HG03159 (cell line): ENCODE results near the gene ACTL6B.
"Not testable (repeated sequence)": the region's sequence is repeated elsewhere in the genome, so short reads cannot be mapped to it uniquely, and the experiment has no call there.

Source experiments
- ATAC-seq: cut with Tn5 transposase; IDR thresholded peaks from one replicate; pipeline ENCODE4 v1.9.1; 2021; ENCODE audit warnings: mild to moderate bottlenecking, moderate library complexity; ENCODE audit not compliant: unreplicated experiment

ACTL6B gene

DNA sequence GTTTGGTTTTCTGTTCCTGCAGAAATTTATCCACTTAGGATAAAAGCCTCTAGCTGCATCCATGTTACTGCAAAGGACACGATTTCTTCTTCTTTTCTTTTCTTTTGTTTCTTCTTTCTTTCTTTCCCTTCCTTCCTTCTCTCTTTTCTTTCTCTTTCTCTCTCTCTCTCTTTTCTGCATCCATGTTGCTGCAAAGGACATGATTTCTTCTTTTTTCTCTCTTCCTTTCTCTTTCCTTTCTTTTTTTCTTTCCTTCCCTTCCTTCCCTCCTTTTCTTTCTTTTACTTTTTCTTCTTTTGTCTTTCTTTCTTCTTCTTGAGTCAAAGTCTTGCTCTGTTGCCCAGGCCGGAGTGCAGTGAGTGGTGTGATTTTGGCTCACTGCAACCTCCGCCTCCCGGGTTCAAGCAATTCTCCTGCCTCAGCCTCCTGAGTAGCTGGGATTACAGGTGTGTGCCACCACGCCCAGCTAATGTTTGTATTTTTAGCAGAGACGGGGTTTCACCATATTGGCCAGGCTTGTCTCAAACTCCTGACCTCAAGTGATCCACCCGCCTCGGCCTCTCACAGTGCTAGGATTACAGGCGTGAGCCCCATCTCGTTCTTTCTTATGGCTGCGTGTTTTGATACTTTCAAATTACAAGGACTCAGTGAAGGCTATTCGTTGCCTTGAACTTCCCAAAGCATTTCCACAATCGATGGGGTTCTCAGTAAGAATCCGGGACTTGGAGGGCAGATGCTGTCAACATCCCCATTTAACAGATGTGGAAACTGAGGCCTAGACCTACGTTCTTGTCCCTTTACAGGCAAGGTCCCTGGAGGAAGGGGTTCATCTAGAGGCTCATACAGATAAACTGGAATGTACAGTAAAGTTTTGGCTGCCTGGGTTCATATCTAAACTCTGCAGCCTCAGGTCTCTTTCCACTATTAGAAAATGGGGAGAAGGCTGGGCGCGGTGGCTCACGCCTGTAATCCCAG is 15.4 kb upstream of the ACTL6B start:
- no peak for ATAC-seq

DNA sequence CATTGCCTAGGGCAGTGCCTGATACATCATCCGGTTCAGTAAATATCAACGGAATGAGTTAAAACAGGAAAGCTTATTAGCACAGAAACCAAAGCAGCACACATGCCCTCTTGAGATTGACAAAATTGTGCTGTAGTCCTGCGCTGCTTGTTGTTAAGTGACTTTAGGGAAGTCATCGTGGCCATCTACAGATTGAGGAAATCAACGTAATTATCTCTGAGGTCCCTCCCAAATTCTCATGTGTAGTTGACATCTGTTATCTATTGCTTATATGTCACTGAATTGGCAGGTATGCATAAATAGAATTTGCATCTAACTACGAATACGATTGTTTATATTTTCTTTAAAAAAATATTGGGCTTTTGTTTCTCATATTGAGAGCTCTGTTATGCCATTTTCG is 13.8 kb upstream of the ACTL6B start:
- ATAC-seq = no peak

DNA sequence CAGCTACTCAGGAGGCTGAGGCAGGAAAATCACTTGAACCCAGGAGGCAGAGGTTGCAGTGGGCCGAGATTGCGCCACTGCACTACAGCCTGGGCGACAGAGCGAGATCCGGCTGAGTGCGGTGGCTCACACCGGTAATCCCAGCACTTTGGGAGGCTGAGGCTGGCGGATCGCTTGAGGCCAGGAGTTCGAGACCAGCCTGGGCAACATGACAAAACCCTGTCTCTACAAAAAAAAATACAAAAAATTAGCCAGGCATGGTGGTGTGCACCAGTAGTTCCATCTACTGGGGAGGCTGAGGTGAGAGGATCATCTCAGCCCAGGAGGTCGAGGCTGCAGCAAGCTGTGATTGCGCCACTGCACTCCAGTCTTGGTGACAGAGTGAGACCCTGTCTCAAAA is 12.9 kb upstream of the ACTL6B start:
- not testable (repeated sequence) for ATAC-seq

DNA sequence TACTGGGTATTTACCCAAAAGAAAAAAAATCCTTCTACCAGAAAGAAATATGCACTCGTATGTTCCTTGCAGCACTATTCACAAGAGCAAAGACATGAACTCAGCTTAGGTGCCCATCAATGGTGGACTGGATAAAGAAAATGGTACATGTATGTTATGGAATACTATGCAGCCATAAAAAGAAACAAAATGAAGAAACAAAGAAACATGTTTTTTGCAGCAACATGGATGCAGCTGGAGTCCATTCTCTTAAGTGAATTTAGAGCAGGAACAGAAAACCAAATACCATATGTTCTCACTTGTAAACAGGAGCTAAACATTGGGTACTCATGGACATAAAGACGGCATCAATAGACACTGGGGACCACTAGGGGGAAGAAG is 11.8 kb upstream of the ACTL6B start:
- ATAC-seq = no peak

DNA sequence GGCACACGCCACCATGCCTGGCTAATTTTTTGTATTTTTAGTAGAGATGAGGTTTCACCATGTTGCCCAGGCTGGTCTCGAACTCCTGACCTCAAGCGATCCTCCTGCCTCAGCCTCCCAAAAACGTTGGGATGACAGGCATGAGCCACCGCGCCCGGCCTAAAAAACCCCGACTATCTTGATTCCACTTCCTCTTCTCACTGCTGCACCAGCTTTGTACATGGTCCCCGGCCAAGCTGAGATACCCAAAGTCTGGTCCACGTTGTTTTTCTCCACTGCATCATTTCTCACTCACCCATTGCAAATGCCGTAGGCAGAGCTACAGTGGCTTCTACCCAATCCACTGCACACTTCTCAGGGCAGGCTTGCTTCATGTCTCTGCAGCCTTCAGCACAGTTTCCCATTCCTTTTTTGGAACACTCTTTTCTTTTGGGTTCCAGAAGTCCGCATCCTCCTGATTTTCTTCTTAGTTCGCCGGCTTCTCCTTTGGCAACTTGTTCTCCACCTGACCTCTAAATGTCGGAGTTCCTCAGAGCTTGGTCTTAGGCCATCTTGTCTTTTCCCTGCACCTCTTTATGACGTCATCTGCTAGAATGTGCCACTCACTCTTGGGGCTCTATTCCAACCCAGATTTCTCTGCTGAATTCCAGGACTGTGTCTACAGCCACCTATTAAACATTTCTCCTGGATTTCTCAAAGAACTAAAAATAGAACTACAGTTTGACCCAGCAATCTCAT is 11.3 kb upstream of the ACTL6B start:
- no peak for ATAC-seq

DNA sequence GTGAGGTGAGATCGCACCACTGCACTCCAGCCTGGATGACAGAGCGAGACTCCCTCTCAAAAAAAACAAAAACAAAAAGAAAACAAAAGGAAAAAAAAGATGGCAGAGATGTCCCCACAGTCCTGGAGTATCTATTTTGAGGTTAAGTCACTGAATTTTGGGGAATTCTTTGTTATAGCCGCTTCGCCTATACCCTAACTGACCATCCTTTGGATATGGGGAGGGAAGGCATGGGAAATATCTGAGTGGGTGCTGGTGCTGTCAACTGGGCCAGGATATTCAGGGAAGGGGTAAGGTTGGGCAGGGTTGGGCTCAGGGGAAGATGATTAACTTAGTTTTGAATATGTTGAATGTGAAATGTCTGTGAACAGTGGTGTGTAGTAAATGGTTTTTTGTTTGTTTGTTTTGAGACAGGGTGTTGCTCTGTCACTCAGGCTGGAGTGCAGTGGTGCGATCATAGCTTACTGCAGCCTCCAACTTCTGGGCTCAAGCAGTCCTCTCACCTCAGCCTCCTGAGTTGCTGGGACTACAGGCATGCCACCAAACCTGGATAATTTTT is 9.0 kb upstream of the ACTL6B start:
- ATAC-seq = no peak

DNA sequence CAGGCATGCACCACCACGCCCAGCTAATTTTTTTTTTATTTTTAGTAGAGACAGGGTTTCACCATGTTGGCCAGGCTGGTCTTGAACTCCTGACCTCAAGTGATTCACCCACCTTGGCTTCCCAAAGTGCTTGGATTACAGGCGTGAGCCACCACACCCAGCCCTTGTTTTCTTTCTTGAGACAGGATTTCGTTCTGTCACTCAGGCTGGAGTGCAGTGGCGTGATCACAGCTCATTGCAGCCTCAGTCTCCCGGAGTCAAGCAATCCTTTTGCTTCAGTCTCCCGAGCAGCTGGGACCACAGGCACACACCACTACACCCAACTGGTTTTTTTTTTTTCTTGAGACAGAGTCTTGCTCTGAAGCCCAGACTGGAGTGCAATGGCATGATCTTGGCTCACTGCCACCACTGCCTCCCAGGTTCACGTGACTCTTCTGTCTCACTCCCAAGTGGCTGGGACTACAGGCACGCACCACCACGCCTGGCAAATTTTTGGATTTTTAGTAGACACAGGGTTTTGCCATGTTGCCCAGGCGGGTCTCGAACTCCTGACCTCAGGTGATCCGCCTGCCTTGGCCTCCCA is 6.0 kb upstream of the ACTL6B start:
- ATAC-seq = not testable (repeated sequence)

DNA sequence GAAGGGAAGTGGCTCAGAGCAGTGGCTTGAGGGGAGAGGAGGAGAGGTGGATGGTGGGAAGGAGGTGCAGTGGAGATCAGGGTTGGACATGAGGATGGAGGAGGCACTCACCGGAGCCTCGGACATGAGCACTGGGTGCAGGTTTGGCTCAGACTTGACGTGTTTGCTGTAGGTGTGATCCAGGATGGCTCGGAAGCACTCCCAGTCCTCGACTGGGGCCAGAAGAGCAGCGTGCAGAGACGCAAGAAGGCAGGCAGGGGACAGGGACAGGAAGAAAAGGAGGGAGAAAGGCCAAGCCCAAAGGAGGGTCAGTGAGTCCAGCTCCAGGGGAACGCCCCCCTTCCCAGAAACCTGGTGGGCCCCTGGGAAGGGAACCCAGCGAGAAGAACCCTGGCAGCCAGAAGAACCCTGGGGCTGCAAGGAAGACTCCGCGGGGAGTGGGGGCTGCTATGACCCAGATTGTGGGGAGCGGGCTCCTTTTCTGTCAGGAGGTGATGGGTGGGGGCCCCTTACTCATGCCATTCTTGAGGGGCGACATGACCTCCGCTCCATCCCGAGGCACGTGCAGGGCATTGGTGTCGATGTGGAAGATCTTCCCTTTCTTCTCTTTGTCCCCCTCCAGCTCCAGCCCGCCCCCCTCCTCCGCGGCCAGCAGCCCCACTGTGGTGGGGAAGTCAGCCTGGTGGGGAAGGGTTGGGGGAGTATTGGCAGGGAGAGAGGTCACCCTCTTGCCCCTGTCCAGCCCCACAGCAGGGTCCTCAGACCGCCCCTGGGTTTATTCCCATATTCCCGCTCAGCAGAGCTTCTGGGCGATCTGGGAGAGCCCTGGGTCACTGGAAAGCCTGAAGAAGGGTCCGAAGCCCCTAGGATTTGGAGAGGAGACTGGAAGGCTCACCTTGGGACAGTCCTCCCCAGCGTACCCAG is 1.1 kb downstream of the ACTL6B start:
- ATAC-seq = no peak

DNA sequence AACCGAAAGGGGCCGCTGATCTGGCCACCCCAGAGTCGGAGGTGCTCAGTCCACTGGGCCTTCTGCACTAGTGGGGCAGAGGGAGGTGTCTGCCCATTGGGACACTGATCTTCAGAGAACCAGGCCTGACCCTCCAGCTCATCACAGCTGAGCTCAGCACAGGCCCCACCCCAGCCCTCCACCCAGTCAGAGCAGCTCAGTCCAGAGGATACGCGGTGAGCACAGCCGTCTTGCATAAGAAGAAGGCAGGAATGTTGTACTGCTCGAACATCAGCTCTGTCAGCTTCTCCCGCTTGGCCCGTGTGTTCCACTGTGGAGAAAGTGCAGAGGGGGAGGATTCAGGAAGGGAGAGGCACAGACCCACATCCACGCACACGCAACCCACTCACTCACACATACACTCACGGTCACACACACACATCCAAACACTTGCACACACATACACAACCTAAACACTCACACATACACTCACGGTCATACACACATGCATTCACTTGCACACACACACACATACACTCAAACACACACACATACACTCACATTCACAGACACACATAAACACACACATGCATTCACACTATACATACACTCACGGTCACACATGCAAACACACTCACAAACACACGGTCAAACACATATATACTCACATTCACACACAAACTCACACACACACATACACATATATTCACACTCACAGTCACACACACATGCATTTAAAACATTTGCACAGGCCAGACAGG is 6.3 kb downstream of the ACTL6B start:
- no peak for ATAC-seq

DNA sequence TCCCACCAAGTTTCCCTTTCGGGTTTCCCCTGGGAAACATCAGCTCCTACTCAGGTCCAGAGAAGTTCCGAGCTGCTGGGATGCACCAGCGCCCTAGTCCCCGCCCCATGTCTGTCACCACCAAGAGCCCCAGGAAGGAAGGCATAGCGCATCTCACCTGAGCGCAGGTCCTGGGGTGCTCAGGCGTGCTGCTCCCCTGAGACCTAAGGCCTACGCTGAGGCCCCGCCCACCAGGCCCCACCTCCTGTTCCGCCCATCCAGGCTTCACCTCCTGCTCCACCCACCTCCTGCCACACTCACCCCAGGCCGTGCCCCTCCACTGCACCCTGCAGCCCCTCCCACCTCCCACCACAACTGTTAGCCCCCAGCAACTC is 13.7 kb downstream of the ACTL6B start:
- ATAC-seq = no peak

DNA sequence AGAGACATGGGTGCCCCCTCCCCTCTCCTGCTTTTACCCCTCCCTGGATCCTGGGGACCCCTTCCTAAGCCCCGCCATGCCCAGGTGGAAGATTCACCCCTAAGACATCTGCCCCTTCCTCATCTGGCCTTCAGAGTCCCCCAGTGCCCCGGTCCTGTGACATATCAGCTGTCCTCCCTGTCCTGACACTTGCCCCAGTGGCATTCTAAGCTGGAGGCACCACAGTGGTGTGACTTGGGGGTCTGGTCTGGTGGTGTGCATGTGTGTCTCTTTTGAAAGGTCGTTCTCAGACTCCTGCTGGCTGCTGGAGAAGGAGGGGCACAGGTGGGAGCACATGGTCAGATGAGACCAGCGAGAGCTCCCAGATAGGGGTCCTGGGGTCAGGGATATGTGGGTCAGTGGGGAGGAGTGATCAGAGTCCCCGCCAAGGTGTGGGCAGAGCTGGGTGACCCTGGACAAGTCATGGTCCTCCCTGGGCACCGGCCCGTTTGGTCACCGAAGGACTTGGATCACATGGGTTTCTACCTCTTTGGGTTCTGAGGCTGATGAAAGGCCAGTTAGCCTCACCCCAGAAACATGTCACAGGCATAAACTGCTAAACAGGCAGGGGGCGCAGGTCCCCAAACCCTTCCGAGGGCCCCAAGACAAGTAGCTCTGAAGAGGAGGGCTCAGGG is 14.3 kb downstream of the ACTL6B start:
- no peak for ATAC-seq

DNA sequence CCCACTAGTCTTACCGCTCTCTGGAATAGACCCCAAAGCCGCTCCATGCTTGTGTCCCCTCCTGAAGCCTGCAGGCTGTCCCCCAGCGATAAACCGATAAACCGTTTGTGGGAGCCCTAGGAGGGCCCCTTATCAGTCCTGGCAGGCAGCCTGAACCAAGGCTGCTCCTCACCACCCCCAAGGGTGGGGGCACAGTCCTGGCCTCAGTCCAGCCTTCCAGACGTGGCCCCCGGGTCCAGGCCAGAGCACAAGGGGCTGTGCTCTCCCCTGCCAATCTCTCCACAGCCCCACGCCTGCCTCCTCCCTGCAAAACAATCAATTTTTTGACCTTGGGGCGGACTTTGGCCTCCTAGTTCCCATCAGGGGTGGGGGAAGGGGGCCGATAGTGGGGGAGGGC is 14.8 kb downstream of the ACTL6B start, which contains the start of gene TFR2:
Gene TFR2 (minus strand): TSS at position 90 of the 397 bp plus-strand sequence. CDS start 43 bp downstream, at position 47.
- no peak for ATAC-seq

DNA sequence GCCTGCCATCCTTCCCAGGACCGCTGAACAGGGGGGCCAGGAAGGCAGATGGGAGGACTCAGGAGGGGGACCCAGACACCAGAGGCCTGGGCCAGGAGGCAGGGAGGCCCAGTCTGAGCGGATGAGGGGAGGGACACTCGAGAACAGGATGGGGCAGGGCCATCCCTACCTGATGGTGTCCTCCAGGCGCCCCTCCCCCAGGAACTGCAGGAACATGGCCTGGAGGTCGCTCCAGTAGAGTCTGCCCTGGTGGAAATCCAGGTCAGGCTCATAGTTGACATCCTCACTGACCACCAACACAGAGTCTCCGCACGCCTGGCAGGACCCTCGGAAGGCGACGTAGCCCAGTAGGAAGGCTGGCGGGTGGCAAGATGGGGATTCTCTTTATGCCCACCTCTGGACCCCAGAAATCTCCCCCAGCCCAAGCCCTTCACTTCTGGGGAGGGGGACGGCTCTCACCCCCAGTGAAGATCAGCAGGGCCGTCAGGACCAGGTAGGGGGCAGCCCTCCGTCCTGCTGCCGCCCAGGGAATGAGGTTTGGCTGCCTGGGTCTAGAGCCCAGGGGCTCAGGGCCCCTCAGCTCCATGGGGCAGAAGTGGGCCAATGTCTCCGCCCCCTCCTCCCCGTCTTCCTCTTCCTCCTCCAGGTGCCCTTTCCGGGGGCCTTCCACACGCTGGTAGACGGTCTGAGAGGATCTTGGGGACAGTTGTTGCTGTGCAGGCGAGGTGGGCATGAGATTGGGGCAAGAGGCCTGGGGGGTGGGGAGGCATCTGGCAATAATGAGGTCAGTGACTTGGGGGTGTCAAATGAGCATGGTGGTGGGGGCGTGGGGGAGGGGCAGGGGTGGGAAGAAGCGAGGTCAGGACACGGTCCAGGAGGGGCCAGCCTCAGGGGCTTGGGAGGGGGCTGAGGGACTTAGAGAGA is 15.5 kb downstream of the ACTL6B start:
- no peak for ATAC-seq

DNA sequence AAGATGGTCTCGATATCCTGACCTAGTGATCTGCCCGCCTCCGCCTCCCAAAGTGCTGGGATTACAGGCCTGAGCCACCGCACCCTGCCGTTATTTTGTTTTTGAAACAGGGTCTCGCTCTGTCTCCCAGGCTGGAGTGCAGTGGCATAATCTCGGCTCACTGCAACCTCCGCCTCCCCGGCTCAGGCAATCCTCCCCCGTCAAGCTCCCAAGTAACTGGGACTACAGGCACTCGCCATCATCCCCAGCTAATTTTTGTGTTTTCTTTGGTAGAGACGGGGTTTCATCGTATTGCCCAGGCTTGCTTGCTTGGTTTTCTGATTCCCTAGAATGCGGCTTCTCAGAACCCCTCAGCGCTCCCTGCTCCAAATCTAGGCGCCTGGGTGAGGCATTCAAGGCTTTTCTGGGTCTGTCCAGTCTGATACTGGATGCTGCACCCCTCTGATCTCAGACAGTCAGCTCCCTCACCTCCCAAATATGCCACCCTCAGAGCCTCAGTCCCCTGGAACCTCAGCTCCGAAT is 16.2 kb downstream of the ACTL6B start:
- ATAC-seq = no peak

DNA sequence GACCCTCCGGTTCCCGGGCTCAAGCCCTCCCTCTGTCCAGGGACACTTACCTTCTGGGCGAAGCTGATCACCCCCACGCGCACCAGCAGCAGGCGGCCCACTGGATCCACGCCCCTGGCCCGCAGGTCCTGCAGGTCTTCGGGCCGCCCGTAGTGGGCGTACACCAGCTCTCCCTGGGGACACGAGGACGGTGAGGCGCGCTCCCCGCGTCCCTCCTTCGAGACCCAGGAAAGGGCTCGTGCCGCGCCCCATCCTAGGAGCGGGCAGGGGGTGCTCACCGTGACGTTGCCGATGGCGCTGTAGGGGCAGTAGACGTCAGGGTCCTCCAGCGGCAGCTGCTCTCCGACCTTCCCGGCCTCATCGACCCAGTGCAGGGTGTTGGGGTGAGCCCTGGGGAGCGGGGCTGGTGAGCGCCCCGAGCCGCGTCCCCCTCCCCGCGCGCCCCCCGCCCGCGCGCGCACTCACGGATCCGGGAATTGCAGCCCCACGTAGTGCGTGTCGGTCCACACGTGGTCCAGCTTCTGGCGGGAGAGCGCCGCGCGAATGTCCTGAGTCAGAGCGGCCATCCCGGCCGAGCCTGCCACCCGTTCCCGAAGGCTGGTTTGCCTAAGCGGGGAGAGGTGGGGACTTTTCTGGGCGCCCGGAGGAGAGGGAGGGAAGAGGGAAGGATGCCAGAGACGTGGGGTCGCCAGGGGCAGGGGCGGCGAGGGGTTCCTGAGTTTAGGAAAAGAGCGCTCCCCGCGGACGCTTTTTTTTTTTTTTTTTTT is 23.1 kb downstream of the ACTL6B start:
- peak; percentile 54 for ATAC-seq

DNA sequence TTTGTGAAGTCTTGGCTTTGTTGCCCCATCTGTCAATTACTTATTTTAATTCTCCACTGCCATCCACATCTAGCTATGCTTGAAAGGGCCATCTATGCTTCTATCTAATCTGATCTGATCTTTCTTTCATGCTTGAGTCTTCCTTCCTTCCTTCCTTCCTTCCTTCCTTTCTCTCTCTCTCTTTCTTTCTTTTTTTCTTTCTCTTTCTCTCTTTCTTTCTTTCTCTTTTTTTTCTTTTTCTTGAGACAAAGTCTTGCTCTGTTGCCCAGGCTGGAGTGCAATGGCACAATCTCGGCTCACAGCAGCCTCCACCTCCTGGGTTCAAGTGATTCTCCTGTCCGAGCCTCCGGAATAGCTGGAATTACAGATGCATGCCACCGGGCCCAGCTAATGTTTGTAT is 26.2 kb downstream of the ACTL6B start:
- ATAC-seq = no peak

DNA sequence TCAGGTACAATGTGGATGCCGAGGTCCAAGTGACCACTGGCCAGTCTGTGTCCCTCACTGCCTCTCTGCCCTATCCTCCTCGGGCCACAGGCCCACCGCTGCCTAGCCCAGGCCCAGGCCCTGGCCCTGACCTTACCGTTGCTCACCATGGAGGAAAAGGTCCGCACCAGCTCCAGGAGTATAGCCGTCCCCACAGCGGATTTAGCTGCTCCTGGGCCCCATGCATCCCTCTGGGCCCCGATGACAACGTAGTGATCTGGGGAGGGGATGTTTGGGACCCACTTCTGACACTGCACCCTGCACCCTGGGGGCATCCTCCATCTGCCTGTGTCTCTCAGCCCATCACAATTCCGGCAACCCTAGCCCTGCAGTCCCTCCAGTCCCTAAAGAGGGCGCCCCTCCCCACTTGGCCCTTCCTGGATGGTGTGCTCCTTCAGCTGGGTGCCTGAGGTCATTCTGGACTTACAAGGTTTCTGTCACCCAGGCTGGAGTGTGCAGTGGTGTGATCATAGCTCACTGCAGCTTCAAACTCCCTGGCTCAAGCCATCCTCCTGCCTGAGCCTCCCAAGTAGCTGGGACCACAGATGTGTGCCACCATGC is 27.0 kb downstream of the ACTL6B start:
- ATAC-seq = no peak
